ENCODE data around the gene SH2B3. TPM values are rescaled to one million over a fixed set of nuclear protein-coding genes. Genes with fewer than 3 reads are reported as not detected.

SH2B3 gene
- total RNA-seq, 2 experiments from 2014 or later, result 48.7 to 52.7 TPM

DNA sequence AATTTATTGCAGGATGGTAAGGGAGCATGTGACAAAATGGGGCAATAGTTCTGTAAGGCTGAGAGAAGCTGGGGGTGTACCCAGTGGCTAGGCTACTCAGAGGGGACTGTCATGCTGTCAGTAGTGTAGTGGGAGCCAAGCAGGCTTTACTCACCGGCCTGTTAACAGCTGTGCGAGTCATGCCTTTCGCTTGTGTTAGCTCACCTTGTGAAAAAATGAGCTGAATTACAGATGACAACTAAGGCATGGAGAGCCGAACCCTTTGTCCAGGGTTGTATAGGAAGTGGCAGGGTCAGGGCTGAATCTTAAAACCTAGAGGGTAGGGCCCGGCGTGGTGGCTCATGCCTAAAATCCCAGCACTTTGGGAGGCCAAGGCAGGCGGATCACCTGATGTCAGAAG is 37.9 kb downstream of the SH2B3 start:
- ATAC-seq (peak; percentile 70), DNase-seq (peak; percentile 81)
- Mint-ChIP-seq H3K4me1 (ENCODE audit: low read depth) (peaks cover 81% of the 10 kb centered on the region), H3K27me3 (no peaks in the 10 kb centered on the region), H3K9me3 (no peaks in the 10 kb centered on the region), H3K4me3 (no peak overlapping the region), H3K27ac (peak overlapping the region; percentile 68), H3K36me3 (ENCODE audit: low read depth) (peaks cover 59% of the 10 kb centered on the region)
- TF ChIP-seq, protein P1, sequence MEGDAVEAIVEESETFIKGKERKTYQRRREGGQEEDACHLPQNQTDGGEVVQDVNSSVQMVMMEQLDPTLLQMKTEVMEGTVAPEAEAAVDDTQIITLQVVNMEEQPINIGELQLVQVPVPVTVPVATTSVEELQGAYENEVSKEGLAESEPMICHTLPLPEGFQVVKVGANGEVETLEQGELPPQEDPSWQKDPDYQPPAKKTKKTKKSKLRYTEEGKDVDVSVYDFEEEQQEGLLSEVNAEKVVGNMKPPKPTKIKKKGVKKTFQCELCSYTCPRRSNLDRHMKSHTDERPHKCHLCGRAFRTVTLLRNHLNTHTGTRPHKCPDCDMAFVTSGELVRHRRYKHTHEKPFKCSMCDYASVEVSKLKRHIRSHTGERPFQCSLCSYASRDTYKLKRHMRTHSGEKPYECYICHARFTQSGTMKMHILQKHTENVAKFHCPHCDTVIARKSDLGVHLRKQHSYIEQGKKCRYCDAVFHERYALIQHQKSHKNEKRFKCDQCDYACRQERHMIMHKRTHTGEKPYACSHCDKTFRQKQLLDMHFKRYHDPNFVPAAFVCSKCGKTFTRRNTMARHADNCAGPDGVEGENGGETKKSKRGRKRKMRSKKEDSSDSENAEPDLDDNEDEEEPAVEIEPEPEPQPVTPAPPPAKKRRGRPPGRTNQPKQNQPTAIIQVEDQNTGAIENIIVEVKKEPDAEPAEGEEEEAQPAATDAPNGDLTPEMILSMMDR (IDR thresholded peaks at IDR 0.05), result no peak
- ChIA-PET CTCF (interaction anchor here (1.3 to 40.2 kb wide), 6 partner anchors 8 to 549 kb away, joined by 3 to 1222 read pairs (median 24); partner anchors contain the start of gene SH2B3), POLR2A (interaction anchor here (0.6 to 5.4 kb wide), 10 partner anchors 8 to 176 kb away, joined by 3 to 41 read pairs (median 22); no protein-coding TSS in a partner anchor)
- intact Hi-C loops (cut with micrococcal nuclease), result loop anchor here (5.0 kb wide), 1 partner anchor 41 kb away; no protein-coding TSS in a partner anchor

DNA sequence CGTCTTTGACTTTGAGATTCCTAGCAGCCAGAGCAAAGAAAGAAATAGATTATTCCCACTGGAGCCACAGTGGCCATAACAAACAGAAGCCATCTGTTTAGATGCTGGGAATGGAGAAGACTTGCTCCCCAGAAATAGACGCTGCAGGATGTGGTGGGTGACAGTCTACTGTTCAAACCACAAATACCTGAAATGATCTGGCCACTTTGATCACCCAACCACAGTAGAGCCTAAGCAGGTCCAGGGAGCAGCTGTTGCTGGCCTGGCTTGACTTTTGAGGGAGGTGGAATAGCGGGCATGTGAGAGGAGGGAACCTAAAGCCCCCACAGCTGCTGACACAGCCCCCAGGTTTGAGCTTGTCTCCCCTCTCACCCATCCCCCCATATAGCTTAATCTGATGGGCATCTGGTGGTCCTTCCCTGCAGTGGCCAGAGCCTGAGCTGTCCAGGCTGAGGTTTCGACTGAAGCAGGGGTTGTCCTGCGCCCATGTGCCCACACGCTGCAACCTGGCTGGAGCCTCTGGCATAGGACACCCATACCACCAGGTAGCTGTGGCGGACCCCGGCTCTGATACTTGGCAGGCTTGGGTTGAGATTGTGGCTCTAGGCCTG is 38.7 kb downstream of the SH2B3 start:
- ATAC-seq (peak; percentile 13), DNase-seq (peak; percentile 73)
- peaks cover 84% of the 10 kb centered on the region for H3K4me1 Mint-ChIP-seq (ENCODE audit: low read depth)
- no peaks in the 10 kb centered on the region for H3K27me3 Mint-ChIP-seq
- H3K27ac Mint-ChIP-seq, result peak overlapping the region; percentile 68
- H3K36me3 Mint-ChIP-seq (ENCODE audit: low read depth), result peaks cover 62% of the 10 kb centered on the region
- ChIA-PET POLR2A (interaction anchor here (0.6 to 5.4 kb wide), 13 partner anchors 10 to 176 kb away, joined by 3 to 41 read pairs (median 10); no protein-coding TSS in a partner anchor), CTCF (interaction anchor here (1.0 to 40.2 kb wide), 7 partner anchors 10 to 549 kb away, joined by 3 to 1222 read pairs (median 6); partner anchors contain the start of gene SH2B3)
- TF ChIP-seq, protein P1 (IDR thresholded peaks at IDR 0.05), result no peak
- H3K9me3 Mint-ChIP-seq, result no peaks in the 10 kb centered on the region
- peak overlapping the region; percentile 26 for H3K4me3 Mint-ChIP-seq
- intact Hi-C loops (cut with micrococcal nuclease), result loop anchor here (2.0 to 5.0 kb wide), 2 partner anchors 14 to 42 kb away; no protein-coding TSS in a partner anchor

DNA sequence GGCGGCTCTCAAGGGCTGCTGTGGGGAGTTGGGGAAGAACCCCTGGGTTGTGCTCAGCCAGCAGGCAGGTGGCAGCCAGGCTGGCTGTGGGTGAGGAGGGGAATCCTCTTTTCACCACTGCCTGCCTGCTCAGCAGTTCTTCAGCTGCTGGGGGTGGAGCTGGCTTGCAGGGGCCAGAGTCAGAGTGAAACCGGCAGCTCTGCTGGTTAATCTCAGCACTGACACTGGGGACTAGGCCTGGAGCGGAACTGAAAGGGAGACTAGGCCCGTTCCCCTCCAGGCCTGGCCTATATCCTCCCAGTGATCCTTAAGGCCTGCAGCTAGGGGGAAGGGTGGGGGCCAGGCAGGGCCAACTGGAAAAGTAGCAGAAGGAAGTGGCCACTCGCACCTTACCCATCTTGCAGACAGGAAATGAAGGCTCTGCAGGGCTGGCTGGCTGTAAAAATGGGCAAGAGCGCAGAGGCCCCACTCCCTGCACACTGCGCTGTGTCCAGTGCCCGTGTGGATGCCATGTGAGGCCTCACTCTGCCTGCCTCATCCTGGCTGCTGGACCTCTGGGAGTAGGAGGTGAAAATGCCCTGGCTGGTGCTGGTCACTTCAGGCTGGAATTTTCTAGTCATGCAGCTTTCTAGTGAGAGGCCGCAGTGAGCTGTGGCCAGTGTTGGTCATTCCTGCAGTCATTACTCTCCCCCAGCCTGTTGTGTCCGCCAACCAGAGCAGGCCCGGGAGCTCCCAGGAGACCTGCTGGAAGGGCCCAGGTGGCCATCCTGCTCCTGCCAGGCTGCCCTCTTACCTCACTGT is 39.4 kb downstream of the SH2B3 start:
- peak overlapping the region; percentile 69 for H3K27ac Mint-ChIP-seq
- ChIA-PET CTCF (interaction anchor here (1.0 to 40.2 kb wide), 6 partner anchors 10 to 550 kb away, joined by 3 to 1222 read pairs (median 14); partner anchors contain the start of gene SH2B3), POLR2A (interaction anchor here (0.6 to 5.4 kb wide), 12 partner anchors 10 to 1567 kb away, joined by 3 to 41 read pairs (median 14); no protein-coding TSS in a partner anchor)
- DNase-seq (peak; percentile 96), ATAC-seq (peak; percentile 90)
- TF ChIP-seq, protein P1 (IDR thresholded peaks at IDR 0.05), result no peak
- peaks cover 58% of the 10 kb centered on the region for H3K36me3 Mint-ChIP-seq (ENCODE audit: low read depth)
- intact Hi-C loops (cut with micrococcal nuclease), result loop anchor here (2.0 to 5.0 kb wide), 2 partner anchors 14 to 43 kb away; no protein-coding TSS in a partner anchor
- peak overlapping the region; percentile 26 for H3K4me3 Mint-ChIP-seq
- H3K9me3 Mint-ChIP-seq, result no peaks in the 10 kb centered on the region
- H3K27me3 Mint-ChIP-seq, result no peaks in the 10 kb centered on the region
- peaks cover 85% of the 10 kb centered on the region for H3K4me1 Mint-ChIP-seq (ENCODE audit: low read depth)

DNA sequence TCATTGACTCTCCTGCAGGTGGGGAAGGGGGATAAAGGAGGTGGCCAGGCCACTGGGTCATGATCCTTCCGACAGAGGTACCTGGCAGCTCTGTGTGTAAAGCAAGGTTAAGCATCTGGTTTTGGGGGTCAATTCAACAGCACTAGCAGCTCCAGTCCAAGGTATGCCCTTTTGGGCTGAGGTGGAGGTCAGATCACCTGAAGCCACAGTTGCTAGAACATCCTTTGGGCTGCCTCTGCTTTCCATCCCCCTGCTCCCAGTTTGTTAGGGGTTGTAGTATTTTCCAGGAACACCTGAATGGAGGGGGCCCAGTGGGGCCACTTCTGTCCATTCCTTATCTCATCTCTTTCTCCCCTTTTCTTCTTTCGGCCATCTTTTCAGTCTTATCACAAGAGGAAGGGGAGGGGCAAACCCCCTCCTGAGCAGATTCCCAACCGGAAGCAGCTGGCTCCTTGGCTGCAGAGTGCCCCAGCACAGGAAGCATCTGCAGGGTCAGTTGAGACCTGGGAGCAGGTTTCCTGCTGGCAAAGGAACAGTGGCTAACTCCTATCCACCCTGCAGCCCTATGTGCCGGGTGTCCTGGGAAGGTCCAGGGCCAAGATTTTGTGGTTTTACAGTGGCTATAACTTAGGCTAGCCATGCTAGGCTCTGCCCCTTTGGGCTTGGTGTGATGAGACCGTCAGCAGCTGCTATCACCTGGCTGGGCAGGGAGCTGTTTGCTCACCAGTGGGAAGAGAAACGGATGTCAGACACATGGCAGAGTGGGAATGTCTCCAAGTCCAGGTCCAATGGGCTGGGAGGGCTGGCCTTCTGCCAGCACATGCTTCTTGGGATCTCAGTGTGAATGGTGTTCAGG is 40.2 kb downstream of the SH2B3 start:
- DNase-seq, result no peak
- H3K4me3 Mint-ChIP-seq, result no peak overlapping the region

More for the DNA sequence above, 40.2 kb downstream of the SH2B3 start:
- no peak for ATAC-seq
- TF ChIP-seq, protein P1 (IDR thresholded peaks at IDR 0.05), result no peak
- ChIA-PET POLR2A (interaction anchor here (0.6 to 5.4 kb wide), 9 partner anchors 8 to 1568 kb away, joined by 3 to 41 read pairs (median 17); no protein-coding TSS in a partner anchor), CTCF (interaction anchor here (2.9 to 40.2 kb wide), 2 partner anchors 15 to 41 kb away, joined by 21 to 1222 read pairs; partner anchors contain the start of gene SH2B3)
- no peaks in the 10 kb centered on the region for H3K27me3 Mint-ChIP-seq
- peaks cover 58% of the 10 kb centered on the region for H3K36me3 Mint-ChIP-seq (ENCODE audit: low read depth)
- peaks cover 85% of the 10 kb centered on the region for H3K4me1 Mint-ChIP-seq (ENCODE audit: low read depth)
- peak overlapping the region; percentile 69 for H3K27ac Mint-ChIP-seq
- intact Hi-C loops (cut with micrococcal nuclease), result loop anchor here (2.0 kb wide), 1 partner anchor 15 kb away; no protein-coding TSS in a partner anchor
- H3K9me3 Mint-ChIP-seq, result no peaks in the 10 kb centered on the region

Measured in activated CD8-positive, alpha-beta T cell treated with anti-CD3 and anti-CD28 coated beads for 36 hours (primary cell).